GM21576 (cell line): ENCODE data around the gene SEPTIN2.
A peak's percentile ranks its signal among the peaks of the same experiment; 100 is the strongest.
"Not testable (repeated sequence)": the region's sequence is repeated elsewhere in the genome, so short reads cannot be mapped to it uniquely, and the experiment has no call there.

Experiments used
- ATAC-seq: cut with Tn5 transposase; IDR thresholded peaks from one replicate; pipeline ENCODE4 v1.9.1; 2021; ENCODE audit warnings: mild to moderate bottlenecking, moderate library complexity; ENCODE audit not compliant: unreplicated experiment

Gene SEPTIN2

DNA sequence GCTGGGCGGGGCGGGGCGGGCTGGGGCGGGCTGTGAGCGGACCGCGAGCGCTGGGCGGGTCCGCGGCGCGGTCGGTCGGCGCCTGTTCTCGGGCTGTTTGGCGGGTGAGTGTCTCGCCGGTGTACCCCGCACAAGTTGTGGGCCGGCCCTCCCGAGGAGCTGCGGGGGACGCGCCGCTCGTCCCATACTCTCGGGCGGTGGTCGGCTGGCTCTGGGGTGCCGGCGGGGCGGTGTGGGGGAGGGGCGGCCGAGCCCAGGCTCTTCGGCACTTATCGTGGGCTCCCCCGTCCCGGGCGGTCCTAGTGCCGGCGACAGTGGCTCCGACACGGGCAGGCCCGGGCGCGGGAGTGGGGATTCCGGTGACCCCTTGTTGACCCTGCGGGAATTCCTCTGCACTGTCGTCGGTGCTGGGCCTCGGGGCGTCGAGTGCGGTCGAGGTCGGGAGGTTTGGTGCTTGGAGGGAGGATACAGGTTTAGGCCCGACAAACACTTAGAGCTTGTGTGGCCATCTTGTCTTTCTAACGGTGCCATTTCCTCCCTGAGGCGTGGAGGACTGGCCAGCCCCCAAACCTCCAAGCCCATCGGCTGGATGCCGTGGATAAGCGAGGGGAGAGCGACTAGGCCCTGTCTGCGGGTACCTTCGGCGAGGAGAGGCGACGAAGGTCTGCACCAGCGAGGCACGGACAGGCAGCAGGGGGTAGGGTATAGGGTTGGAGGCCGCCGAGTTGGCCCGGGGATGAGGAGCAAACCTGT, at the start of gene SEPTIN2:
Gene SEPTIN2, plus strand, starts transcription at position 47 of the 753 bp plus-strand sequence. CDS start 8,308 bp downstream, outside the sequence.
- ATAC-seq = peak; percentile 37

DNA sequence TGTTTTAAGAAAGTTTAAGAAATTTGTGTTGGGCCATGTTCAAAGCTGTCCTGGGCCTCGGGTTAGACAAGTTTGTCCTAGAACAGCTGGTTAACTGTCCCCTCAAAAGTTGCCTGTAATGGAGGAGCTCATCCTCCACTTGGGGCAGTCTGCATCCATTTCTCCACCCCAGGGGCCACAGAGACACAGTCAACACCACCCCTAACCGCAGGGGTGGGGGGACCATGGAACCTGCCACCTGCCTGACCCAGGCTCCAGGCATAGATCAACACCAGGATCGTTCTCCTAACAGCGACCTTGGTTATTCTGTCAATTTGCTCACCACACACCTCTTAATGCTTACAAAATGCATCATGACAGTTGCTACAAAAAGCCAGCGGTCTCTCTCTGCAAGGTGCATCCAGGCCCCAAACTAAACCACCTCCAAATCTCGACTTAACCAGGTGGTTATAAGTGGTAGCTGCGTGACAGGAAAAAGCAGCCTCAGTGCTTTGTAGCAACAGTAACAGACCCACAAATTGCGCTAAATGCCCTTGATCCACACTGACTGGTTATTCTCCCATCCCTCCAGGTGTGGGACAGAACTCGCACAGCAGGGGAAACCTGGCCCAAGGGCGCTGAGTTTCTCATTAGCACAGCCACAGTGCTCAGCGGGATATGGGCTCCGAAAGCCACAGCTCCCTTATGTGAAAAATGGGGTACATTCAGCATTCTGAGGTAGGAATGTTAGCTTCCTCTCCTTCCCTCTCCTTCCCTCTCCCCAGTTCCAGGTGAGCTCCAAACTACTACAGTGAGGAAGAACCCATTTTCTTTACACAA, 48.3 kb upstream of the SEPTIN2 start:
- ATAC-seq = no peak

DNA sequence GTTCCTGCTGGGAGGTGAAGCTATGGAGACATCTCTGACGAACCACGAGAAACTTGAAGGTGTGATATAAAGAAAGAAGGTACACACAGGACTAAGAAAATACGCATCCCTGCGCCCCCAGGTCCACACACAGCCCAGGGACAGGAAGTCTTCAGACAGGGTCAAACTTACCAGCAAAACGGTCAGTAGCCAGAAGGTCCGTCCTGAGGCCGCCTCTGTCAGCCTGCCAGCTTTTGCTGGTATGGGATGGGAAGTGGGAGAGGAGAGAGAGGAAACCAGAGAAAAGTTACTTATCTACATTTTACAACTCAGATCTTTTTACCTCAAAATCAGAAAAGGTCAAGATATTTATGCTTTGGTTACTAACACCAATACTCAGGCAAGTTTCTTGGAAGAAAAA, 47.4 kb upstream of the SEPTIN2 start:
- no peak for ATAC-seq

DNA sequence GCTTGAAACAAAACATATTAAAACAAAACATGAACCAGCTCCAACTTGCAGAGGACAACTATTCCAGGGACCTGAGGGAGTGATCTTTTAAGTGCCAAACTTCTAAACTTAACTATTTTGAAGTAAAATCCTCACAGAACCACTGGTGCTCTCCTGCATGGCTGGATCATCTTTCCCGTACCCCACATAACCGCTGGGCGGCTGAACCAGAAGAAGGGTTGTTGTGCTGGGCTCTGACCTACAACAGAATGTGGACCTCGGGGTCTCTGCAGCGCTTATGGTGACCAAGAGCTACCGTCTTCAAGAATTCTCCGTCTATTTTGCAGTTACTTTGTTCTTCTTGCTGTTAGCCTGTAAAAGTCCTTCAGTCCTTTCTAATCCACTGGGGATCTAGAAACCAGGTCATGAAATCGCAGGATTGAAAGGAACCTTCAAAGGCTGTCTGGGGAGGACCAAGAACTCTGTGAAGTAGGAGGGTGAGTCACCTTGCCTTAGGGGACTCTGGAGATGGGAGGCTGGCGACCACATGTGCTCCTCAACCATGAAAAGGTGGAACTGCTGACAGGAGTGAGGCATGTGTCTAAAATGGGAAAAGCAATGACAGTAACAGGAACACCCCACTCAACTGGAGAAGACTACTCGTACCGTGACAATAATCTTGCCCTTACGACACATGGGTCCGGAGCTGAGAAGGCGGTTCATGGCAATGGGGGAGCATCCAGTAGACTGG, 46.8 kb upstream of the SEPTIN2 start:
- no peak for ATAC-seq

DNA sequence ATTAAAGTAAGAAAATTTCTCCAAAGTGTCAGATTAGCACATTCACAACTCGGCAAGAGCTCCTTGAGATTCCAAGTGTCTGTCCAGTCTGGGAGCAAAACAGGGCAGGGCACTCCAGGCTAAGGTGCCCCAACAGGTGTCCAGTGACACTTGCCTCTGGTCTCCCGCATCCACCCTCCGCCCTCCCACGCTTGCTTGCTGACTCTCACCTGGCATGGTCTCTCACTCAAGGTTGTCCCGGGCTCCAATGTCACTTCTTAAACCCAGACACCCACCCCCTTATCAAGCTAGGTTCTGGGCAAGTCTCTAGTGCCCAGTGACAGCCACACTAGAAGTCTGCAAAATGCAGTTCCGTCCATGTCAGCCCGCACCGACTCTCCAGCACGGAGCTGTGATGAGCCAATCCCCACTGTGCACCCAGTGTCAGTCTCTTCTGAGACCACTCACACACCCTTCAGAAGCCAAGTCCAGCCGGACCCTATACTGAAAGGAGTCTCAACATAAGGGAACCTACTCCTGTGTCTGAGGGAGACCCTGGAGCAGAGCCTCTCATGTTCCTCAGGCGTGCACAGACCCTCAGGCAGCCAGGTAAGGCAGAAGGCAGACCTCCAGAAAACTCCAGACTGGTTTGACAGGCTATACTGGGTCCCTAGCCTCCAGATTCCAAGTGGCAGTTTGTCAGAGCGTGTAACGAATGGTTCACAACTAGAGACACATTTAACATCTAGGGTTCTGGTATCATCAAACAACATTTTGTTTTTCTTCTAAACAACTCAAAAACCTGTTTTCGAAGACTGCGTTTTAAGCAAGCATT, 45.8 kb upstream of the SEPTIN2 start:
- no peak for ATAC-seq

DNA sequence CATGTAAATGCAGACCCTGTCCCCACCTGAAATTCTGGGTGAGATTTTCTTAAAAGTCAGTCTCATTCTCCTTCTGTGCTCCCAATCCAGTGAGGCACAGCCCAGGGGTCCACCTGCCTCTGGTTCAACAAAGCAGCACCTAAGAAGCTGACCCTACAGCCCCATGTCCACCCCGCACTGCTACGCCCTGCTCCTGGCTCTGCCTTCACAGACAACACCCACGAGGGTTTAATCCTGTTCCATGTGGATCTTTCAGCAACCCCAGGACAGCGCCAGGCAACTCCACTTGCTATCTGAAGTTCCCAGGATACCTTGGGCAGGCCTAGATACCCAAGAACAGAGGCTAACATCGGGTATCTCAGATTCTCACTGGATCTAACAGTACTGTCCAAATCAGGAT, 45.2 kb upstream of the SEPTIN2 start:
- no peak for ATAC-seq

DNA sequence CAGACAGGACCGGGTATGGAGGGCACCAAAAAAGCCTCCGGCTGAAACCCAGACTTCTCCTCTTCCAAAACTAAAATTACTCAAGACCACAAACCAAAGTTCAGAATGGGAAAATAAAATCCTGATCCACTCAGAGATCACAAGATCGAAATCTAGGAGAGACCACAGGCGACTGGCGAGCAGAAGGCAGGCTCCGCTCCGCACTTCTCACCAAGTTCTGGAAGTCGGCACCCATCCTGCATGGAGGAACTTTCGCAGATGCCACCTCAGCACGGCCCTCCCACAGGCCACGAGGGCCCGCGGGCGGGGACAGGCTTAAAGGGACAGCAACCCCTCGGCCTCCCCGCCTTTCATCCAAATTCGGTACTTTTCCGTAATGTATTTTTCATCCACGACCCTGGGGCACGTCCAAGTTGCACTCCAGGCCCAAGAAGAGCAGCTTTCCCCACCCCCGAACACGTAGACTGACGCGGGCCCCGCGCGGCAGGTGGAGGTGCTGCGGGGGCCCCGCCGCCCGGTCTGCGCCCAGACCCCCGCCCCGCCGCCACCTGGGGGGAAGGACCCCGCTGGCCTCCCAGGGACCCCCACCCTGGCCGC, 43.9 kb upstream of the SEPTIN2 start:
- ATAC-seq = peak; percentile 46

DNA sequence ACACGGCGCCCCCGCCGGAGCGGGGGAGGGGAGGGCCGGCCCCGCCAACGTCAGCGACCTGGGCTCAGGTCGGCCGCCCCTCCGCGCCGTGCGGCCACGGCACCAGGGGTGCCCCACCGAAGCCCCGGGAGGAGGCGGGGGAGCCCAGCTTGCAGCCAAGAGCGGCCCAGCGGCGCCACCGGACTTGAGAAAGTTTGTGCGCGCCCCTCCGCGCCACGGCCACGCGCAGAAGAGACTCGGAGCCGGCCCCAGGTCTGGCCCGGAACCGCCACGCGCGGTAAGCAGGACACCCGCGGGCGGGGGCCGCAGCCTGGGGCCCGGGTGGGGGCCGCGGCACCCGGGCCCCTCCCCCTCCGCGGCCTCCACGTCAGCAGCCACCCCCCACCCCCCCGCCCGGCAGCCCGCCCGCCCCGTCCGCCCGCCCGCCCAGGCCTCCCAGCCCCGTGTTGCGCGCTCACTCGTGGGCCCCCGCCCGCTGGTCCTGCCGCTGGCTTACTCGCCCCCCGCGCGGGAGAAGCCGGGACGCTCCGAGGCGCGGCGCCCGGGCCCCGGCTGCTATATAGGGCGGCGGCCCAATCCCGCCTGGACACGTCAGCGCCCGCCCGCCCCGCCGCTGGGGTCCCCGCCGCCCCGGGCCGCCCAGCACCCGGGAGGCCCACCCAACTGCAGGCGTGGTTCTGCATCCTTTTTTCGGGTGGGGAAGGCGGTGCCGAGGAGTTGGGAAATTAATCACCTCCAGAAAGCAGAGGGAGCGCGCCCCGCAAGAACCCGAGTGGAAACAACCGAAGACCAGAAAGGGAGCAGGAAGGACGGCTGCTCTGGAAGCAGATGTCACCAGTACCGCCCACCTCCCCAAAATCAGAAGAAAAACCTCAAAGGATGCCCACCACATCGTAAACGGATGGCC, 43.2 kb upstream of the SEPTIN2 start:
- ATAC-seq = peak; percentile 53

DNA sequence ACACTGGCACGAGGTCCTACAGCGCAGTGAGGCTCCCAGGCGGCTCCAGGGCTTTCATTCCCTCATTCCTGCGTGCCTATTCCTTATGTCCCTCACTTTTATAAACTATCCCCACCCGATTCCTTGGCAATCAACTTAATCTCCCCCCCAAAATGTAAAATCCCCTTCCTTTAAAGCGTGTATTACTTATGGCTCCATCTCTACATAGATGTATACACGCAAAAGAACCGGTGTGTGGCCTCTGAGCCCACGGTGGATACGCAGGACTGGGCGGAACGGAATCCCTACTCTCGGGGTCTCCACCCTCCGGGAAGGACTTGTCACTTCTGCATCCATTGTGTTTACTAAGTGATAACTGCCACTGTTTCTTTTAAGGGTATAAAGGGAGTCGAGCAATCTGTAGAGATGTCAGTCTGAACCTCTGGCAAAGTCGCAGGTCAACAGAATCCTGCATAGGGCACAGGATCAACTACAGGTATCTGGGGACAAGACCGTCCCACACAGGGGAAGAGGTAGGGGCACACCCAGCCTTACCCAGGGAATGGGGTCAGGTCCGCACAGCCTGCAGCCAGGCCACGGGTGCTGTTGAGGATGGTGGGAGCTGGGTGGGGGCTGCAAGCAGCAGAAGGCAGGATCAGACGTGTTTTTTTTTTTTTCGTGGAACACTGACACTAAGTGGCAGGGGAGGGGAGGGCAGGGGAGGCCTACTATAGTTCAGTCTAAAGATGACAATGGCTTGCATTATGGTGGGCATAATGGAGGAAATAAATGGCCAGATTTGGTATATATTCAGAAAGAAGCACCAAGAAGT, 42.3 kb upstream of the SEPTIN2 start:
- ATAC-seq = no peak

DNA sequence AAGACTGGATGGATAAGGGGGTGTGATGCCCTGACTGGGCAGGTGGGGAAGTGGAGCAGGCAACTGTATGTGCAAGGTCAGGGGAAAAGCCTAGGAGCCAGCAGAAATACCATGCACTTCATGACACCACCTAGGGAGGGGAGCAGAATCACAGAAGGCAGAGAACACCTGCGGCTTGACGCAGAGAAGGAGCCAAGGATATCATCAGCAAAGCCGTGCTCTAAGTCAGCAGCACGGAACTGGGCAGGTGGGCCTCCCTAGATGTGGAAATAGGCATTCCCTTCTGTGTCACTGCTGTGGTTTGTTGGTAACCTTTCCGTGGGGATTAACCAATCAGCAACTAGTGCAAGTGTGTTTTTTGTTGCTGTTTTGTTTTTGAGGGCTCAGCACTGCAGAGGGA, 41.6 kb upstream of the SEPTIN2 start:
- no peak for ATAC-seq

DNA sequence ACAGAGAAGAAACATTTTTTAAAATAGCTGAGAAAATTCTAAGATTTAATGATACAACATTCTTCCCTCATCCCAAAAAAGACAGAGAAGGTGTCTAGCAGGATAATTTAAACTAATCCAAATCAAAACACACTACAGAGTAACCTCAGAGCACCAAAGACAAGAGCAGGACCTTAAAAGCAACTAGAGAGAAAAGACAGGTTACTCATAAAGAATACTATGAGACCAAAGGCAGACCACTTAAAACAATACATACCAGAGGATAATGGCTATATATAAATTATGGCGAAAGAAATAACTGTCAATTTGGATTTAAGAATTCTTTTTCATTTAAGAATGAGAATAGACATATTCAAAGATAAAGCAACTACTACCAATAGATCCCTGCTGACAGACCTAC, 40.2 kb upstream of the SEPTIN2 start:
- no peak for ATAC-seq

DNA sequence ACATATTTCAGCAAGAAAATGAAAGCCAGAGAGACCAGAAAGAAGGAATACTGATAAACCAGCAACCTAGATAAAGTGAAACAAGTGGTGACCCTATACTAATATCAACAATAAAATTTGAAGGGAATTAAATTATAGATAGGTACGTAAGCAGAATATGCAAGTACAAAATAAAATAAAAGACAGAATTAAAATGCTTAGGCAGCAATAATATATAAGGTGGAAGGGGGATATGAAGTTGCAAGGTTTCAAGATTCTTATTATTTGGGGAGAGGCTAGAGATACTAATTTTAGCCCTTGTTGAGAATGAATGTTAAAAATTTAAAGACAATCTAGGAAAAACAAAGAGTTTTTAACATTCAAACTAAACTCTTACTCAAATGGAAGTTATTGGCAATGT, 39.8 kb upstream of the SEPTIN2 start:
- no peak for ATAC-seq

DNA sequence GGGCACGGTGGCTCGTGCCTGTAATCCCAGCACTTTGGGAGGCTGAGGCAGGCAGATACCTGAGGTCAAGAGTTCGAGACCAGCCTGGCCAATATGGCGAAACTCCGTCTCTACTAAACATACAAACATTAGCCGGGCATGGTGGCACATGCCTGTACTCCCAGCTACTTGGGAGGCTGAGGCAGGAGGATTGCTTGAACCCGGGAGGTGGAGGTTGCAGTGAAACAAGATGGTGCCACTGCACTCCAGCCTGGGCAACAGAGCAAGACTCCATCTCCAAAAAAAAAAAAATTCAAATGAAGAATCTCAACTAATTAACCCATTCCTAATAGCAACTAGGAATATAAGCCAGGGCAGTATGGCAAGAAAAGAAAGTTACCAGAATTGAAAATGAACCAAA, 37.4 kb upstream of the SEPTIN2 start:
- ATAC-seq = not testable (repeated sequence)

DNA sequence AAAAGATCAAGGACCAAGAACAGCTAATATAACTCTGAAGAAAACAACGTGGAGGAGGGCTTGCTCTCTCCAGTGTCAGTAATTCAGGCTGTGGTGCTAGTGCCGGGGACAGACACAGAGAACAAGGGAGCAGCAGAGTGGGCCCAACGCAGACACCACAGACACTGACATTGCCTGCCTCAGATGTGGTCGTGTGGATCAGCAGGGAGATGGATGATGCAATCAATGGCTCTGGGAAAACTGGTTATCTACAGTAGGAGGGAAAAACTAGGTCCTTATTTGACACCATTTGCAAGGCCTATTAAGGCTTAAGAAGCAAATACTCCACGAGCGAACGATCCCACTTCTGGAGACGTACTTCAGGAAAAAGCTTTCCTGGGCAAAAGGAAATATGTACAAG, 36.3 kb upstream of the SEPTIN2 start:
- no peak for ATAC-seq

DNA sequence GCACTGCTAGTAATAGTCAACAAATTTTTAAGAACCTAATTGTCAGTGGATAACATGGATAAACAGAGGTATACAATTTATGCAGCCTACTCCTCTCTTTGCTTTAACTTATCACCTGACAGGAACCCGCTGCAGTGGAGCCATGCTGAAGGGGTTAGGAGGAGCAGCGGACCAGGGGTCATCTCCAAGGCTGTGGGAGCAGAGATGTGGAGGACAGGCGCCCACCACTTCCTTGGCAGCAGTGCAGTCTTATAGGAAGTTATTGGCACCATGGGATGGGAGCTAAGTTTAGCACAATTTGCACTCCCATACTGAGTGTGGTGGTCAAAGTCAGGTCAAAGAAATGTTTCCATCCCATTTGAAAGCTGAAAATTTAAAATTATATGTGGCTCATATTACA, 35.9 kb upstream of the SEPTIN2 start:
- no peak for ATAC-seq

DNA sequence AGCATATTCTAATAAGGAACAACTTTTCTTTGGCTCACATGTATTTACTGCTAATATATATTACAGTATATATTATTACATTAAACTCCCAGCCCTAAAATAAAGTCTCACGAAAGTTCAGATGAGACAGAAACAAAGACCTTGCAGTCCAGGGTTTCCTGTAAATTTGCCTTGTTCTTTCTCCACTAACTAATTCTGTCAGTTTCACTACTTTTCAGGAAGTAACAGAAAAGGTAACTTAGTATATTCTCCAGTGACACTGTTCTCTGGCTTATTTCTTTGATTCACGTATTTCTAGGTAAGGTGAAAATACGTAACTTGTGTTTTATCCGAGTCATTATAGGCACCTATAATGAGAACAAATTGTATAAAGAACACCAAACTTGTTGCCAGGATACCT, 35.4 kb upstream of the SEPTIN2 start:
- no peak for ATAC-seq

DNA sequence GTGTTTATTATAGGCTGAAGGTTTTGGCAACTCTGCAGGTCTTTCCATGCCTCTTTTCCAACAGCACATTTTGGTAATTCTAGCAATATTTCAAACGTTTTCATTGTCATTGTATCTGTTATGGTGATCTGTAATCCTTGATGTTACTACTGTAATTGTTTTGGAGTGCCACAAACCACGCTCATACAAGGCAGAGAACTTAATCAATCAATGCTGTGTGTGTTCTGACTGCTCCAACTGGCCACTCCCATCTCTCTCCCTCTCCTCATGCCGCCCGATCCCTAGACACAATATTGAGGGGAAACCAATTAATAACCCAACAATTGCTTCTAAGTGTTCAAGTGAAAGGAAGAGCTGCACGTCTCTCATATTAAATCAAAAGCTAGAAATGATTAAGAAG, 33.2 kb upstream of the SEPTIN2 start:
- no peak for ATAC-seq

DNA sequence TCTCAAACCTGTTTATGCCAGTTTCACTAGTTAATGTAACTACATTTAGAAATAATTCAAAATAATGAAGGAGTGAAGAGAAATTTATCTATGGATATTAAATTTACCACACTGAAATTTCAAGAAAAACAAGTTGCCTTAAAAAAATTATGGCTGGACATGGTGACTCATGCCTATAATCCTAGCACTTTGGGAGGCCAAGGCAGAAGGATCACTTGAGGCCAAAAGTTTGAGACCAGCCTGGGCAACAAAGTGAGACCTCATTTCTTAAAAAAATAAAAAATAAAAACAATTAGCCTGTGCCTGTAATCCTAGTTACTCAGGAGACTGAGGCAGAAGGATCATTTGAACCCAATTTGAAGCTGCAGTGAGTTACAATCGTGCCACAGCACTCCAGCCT, 30.1 kb upstream of the SEPTIN2 start:
- ATAC-seq = no peak
